ENCODE results near the gene SH3GLB1. TPM values are rescaled to one million over a fixed set of nuclear protein-coding genes. Genes with fewer than 3 reads are reported as not detected.

The SH3GLB1 gene
- total RNA-seq, 1 experiment from 2014 or later: 108 TPM

DNA sequence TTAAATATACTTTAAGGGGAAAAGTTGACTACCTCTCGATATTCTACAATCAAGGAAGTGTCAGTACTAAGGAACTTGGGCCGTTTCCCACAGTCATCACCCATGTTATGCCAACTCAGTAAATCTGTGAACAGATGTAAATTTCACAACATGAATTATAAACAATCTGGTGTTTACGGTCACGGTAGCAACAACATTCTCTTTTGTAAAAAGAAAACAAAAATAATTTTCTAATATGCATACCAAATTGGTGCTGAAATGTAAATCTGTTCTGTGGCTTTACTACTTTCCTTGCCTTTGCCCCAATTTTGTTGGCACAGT lies 1.2 kb downstream of the SH3GLB1 start:
- POLR2A ChIA-PET: interaction anchor here (0.6 to 4.5 kb wide), 24 partner anchors 10 to 1505 kb away, joined by 3 to 122 read pairs (median 6); partner anchors contain the start of genes CLCA2, HS2ST1, ODF2L and SELENOF
- TF ChIP-seq, protein P1, sequence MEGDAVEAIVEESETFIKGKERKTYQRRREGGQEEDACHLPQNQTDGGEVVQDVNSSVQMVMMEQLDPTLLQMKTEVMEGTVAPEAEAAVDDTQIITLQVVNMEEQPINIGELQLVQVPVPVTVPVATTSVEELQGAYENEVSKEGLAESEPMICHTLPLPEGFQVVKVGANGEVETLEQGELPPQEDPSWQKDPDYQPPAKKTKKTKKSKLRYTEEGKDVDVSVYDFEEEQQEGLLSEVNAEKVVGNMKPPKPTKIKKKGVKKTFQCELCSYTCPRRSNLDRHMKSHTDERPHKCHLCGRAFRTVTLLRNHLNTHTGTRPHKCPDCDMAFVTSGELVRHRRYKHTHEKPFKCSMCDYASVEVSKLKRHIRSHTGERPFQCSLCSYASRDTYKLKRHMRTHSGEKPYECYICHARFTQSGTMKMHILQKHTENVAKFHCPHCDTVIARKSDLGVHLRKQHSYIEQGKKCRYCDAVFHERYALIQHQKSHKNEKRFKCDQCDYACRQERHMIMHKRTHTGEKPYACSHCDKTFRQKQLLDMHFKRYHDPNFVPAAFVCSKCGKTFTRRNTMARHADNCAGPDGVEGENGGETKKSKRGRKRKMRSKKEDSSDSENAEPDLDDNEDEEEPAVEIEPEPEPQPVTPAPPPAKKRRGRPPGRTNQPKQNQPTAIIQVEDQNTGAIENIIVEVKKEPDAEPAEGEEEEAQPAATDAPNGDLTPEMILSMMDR (IDR thresholded peaks at IDR 0.05; ENCODE audit: unreplicated experiment): no peak
- DNase-seq (ENCODE audit: unreplicated experiment): peak; percentile 40
- Mint-ChIP-seq H3K27me3 (ENCODE audit: insufficient read depth, unreplicated experiment) (no peaks in the 10 kb centered on the region), H3K36me3 (ENCODE audit: insufficient read depth, unreplicated experiment) (peaks cover 25% of the 10 kb centered on the region), H3K9me3 (ENCODE audit: unreplicated experiment) (no peaks in the 10 kb centered on the region), H3K4me1 (ENCODE audit: insufficient read depth, unreplicated experiment) (peaks cover 35% of the 10 kb centered on the region), H3K27ac (ENCODE audit: low read depth, unreplicated experiment) (peak overlapping the region; percentile 99), H3K4me3 (ENCODE audit: unreplicated experiment) (peak overlapping the region; percentile 97)
- intact Hi-C loops (cut with micrococcal nuclease): loop anchor here (1.0 to 10.0 kb wide), 2 partner anchors 209 to 379 kb away; partner anchors contain the start of genes HS2ST1 and SELENOF
- BruUV-seq (replicated peaks): TSS peak; percentile 38
- CTCF ChIA-PET: interaction anchor here (0.6 to 4.0 kb wide), 20 partner anchors 9 to 379 kb away, joined by 3 to 43 read pairs (median 4); partner anchors contain the start of genes CLCA2, HS2ST1 and SELENOF

DNA sequence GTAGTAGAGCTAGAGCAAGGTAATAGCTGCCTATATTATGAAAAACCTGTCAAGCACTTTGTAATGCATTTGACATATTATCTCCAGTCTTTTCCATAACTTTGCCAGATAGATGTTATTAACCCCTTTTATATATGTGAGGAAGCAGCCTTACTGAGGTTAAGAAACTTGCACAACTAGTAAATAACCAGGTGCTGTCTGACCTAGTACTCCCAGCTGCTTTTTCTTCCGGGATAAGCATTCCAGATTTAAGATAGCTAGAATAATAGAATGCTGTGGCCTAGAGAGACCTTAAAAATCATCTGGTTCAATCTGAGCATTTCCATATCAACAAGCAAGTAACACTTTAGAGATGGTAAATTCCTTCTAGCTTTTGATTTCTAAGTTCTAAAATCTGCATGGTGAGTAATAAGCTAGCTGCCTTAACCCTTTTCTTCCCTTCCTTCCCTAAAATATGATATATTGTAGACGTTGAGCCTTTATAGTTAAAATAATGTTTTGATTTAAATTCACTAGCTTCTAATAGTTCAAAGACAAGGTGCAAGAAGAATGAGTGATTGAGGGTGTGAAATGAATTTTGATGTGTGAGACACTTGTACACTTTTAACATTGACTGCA lies 1.8 kb downstream of the SH3GLB1 start:
- intact Hi-C loops (cut with micrococcal nuclease): loop anchor here (10.0 kb wide), 1 partner anchor 379 kb away; no protein-coding TSS in a partner anchor
- TF ChIP-seq, protein P1 (IDR thresholded peaks at IDR 0.05; ENCODE audit: unreplicated experiment): no peak
- H3K27me3 Mint-ChIP-seq (ENCODE audit: insufficient read depth, unreplicated experiment): no peaks in the 10 kb centered on the region
- peak overlapping the region; percentile 99 for H3K27ac Mint-ChIP-seq (ENCODE audit: low read depth, unreplicated experiment)
- peak; percentile 20 for DNase-seq (ENCODE audit: unreplicated experiment)
- H3K4me1 Mint-ChIP-seq (ENCODE audit: insufficient read depth, unreplicated experiment): peaks cover 35% of the 10 kb centered on the region
- no peaks in the 10 kb centered on the region for H3K9me3 Mint-ChIP-seq (ENCODE audit: unreplicated experiment)
- no TSS peak for BruUV-seq (replicated peaks)
- ChIA-PET CTCF (interaction anchor here (0.6 to 4.0 kb wide), 17 partner anchors 9 to 378 kb away, joined by 3 to 43 read pairs (median 4); partner anchors contain the start of genes CLCA2, HS2ST1 and SELENOF), POLR2A (interaction anchor here (0.7 to 4.5 kb wide), 17 partner anchors 9 to 1506 kb away, joined by 3 to 122 read pairs (median 8); partner anchors contain the start of genes CLCA2, HS2ST1, LMO4 and ODF2L)
- peaks cover 25% of the 10 kb centered on the region for H3K36me3 Mint-ChIP-seq (ENCODE audit: insufficient read depth, unreplicated experiment)
- peak overlapping the region; percentile 97 for H3K4me3 Mint-ChIP-seq (ENCODE audit: unreplicated experiment)

DNA sequence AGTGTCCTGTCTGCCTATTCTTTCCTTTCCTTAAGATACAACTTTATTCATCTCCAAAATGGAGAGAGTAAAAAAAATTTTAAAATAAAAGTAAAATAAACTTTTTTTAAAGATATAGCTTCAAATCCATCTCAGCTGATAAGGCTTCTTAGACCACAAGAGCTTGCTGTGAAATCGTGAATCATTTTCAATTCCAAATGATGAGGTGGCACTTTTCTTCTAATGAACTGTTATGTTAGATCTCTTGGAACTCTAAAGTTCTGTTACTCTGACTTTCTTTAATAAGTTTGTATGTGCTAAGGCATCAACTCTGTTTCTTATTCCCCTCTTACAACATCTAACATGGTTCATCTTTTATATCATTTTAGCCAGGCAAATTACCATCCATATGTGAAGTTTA lies 4.5 kb downstream of the SH3GLB1 start:
- TF ChIP-seq, protein P1 (IDR thresholded peaks at IDR 0.05; ENCODE audit: unreplicated experiment): no peak
- intact Hi-C loops (cut with micrococcal nuclease): loop anchor here (10.0 kb wide), 1 partner anchor 376 kb away; no protein-coding TSS in a partner anchor
- Mint-ChIP-seq H3K36me3 (ENCODE audit: insufficient read depth, unreplicated experiment) (peaks cover 25% of the 10 kb centered on the region), H3K27me3 (ENCODE audit: insufficient read depth, unreplicated experiment) (no peaks in the 10 kb centered on the region), H3K4me3 (ENCODE audit: unreplicated experiment) (no peak overlapping the region), H3K27ac (ENCODE audit: low read depth, unreplicated experiment) (peak overlapping the region; percentile 42), H3K9me3 (ENCODE audit: unreplicated experiment) (no peaks in the 10 kb centered on the region), H3K4me1 (ENCODE audit: insufficient read depth, unreplicated experiment) (peaks cover 21% of the 10 kb centered on the region)
- ChIA-PET CTCF (interaction anchor here (1.0 kb wide), 1 partner anchor 226 kb away, joined by 3 read pairs; no protein-coding TSS in a partner anchor), POLR2A (interaction anchor here (0.8 to 1.6 kb wide), 3 partner anchors 205 to 285 kb away, joined by 3 to 6 read pairs (median 4); partner anchors contain the start of genes CLCA2, HS2ST1 and SELENOF)
- BruUV-seq (replicated peaks): no TSS peak
- no peak for DNase-seq (ENCODE audit: unreplicated experiment)

DNA sequence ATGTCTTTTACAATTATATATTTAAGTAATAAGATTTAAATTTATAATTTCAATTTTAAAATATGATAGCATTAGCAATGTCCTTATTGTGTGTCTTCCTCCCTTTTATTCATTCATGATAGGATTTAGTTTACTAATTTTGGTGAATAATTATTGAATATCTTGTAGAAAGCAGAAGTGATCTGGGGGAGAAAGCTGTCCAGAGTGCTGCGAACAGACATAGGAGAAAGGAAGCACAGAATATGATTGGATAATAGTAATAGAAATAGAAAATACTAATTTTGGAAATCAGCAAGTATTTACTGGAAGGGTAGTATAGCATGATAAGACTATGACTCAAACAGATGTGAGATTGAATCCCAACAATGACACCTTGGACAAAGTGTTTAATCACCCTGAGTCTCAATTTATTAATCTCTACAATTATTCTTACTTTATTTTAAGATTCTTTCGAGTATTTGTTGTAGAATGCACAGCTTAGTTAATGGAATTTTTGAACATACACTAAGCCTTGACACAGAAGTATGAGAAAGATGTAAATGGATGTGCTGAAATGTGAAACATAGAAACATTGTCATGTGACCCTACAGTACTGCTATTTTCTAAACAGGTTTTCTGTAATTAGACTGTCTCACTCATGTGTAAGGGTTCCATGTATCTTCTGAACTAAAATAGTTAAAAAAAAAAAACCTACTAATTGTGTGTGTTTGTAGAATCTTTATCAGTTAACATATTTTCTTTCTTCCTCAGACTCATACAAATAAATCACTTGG lies 7.9 kb downstream of the SH3GLB1 start:
- no peaks in the 10 kb centered on the region for H3K9me3 Mint-ChIP-seq (ENCODE audit: unreplicated experiment)
- ChIA-PET POLR2A (interaction anchor here (7.1 kb wide), 1 partner anchor 7 kb away, joined by 122 read pairs; the partner anchor contains the start of gene SH3GLB1), CTCF (no interaction called here)
- H3K27ac Mint-ChIP-seq (ENCODE audit: low read depth, unreplicated experiment): no peak overlapping the region
- no peaks in the 10 kb centered on the region for H3K27me3 Mint-ChIP-seq (ENCODE audit: insufficient read depth, unreplicated experiment)
- intact Hi-C loops (cut with micrococcal nuclease): no loop called here
- no peak overlapping the region for H3K4me3 Mint-ChIP-seq (ENCODE audit: unreplicated experiment)
- H3K4me1 Mint-ChIP-seq (ENCODE audit: insufficient read depth, unreplicated experiment): peaks cover 15% of the 10 kb centered on the region
- H3K36me3 Mint-ChIP-seq (ENCODE audit: insufficient read depth, unreplicated experiment): peaks cover 24% of the 10 kb centered on the region
- DNase-seq (ENCODE audit: unreplicated experiment): no peak
- no TSS peak for BruUV-seq (replicated peaks)
- TF ChIP-seq, protein P1 (IDR thresholded peaks at IDR 0.05; ENCODE audit: unreplicated experiment): no peak

Data from MCF 10A (cell line).